ENCODE measurements around the gene USP11. TPM values are rescaled to one million over a fixed set of nuclear protein-coding genes. Genes with fewer than 3 reads are reported as not detected.

USP11 gene
- total RNA-seq, 1 donor from 2014 or later, result 10.2 TPM

Other genes starting within 250 kb of the USP11 start
- 188 TPM for gene RGN, start 154.6 kb upstream of the USP11 start, total RNA-seq
- gene NDUFB11, start 88.3 kb upstream of the USP11 start, total RNA-seq, result 67.1 TPM
- gene RBM10, start 87.8 kb upstream of the USP11 start, total RNA-seq, result 15.0 TPM
- 87.2 TPM for gene UBA1, start 39.2 kb upstream of the USP11 start, total RNA-seq
- gene CDK16, start 14.3 kb upstream of the USP11 start, total RNA-seq, result 21.7 TPM
- not detected for gene ZNF157, start 137.6 kb downstream of the USP11 start, total RNA-seq

Measured in left lobe of liver (tissue), 1 donor.